ENCODE results near the gene FHAD1. TPM values are rescaled to one million over a fixed set of nuclear protein-coding genes. Genes with fewer than 3 reads are reported as not detected.

Gene FHAD1
- total and polyA plus RNA-seq, 10 of the 15 experiments (the other 5 are each of a cell fraction or from before 2014, with no cell fraction given), result 0.09 to 1.0 (median 0.32) TPM; not detected in 2

GRCh38 chr1:15411593-15412137 is 164.6 kb downstream of the FHAD1 start (continued):
- TF ChIP-seq, protein P1, sequence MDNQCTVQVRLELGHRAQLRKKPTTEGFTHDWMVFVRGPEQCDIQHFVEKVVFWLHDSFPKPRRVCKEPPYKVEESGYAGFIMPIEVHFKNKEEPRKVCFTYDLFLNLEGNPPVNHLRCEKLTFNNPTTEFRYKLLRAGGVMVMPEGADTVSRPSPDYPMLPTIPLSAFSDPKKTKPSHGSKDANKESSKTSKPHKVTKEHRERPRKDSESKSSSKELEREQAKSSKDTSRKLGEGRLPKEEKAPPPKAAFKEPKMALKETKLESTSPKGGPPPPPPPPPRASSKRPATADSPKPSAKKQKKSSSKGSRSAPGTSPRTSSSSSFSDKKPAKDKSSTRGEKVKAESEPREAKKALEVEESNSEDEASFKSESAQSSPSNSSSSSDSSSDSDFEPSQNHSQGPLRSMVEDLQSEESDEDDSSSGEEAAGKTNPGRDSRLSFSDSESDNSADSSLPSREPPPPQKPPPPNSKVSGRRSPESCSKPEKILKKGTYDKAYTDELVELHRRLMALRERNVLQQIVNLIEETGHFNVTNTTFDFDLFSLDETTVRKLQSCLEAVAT (IDR thresholded peaks at IDR 0.05), result no peak
- TF ChIP-seq FOS (IDR thresholded peaks at IDR 0.05; ENCODE audit: borderline replicate concordance, extremely low read depth, insufficient read length), result no peak
- TF ChIP-seq NRF1 (conservative IDR thresholded peaks at IDR 0.05; ENCODE audit: low read depth, low read length), result no peak
- TF ChIP-seq TCF3 (IDR thresholded peaks at IDR 0.05; ENCODE audit: borderline replicate concordance, insufficient read depth, low read depth, low read length), result peak; percentile 90
- no peak for TF ChIP-seq ZBED1 (IDR thresholded peaks at IDR 0.05; ENCODE audit: borderline replicate concordance)
- no peak for TF ChIP-seq NFYB (IDR thresholded peaks at IDR 0.05; ENCODE audit: insufficient read depth, low read depth, low read length)
- TF ChIP-seq, protein P2, sequence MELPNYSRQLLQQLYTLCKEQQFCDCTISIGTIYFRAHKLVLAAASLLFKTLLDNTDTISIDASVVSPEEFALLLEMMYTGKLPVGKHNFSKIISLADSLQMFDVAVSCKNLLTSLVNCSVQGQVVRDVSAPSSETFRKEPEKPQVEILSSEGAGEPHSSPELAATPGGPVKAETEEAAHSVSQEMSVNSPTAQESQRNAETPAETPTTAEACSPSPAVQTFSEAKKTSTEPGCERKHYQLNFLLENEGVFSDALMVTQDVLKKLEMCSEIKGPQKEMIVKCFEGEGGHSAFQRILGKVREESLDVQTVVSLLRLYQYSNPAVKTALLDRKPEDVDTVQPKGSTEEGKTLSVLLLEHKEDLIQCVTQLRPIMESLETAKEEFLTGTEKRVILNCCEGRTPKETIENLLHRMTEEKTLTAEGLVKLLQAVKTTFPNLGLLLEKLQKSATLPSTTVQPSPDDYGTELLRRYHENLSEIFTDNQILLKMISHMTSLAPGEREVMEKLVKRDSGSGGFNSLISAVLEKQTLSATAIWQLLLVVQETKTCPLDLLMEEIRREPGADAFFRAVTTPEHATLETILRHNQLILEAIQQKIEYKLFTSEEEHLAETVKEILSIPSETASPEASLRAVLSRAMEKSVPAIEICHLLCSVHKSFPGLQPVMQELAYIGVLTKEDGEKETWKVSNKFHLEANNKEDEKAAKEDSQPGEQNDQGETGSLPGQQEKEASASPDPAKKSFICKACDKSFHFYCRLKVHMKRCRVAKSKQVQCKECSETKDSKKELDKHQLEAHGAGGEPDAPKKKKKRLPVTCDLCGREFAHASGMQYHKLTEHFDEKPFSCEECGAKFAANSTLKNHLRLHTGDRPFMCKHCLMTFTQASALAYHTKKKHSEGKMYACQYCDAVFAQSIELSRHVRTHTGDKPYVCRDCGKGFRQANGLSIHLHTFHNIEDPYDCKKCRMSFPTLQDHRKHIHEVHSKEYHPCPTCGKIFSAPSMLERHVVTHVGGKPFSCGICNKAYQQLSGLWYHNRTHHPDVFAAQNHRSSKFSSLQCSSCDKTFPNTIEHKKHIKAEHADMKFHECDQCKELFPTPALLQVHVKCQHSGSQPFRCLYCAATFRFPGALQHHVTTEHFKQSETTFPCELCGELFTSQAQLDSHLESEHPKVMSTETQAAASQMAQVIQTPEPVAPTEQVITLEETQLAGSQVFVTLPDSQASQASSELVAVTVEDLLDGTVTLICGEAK (IDR thresholded peaks at IDR 0.05; ENCODE audit: borderline replicate concordance), result no peak
- TF ChIP-seq POLR2AphosphoS2 (IDR thresholded peaks at IDR 0.05; ENCODE audit: low read depth, low read length), result no peak
- TF ChIP-seq RB1 (IDR thresholded peaks at IDR 0.05; ENCODE audit: borderline replicate concordance), result no peak
- TF ChIP-seq CTCF (IDR thresholded peaks at IDR 0.05 in 2 of 3, conservative IDR thresholded peaks at IDR 0.05 in 1 of 3; ENCODE audit: control insufficient read depth in 2 of 3, extremely low read depth in 1 of 3, insufficient read depth in 1 of 3, low read depth in 3 of 3, low read length in 3 of 3), result no peak
- TF ChIP-seq NKRF (conservative IDR thresholded peaks at IDR 0.05), result peak; percentile 60; the same call in 1 of the 2 replicates
- no peak for TF ChIP-seq CEBPB (IDR thresholded peaks at IDR 0.05; ENCODE audit: borderline replicate concordance in 1 of 2, low read depth in 2 of 2, low read length in 2 of 2)
- no peak for TF ChIP-seq ASH2L (IDR thresholded peaks at IDR 0.05; ENCODE audit: borderline replicate concordance, low read depth)
- no peak for TF ChIP-seq SP1 (IDR thresholded peaks at IDR 0.05; ENCODE audit: low read depth, low read length)
- TF ChIP-seq ZNF274 (IDR thresholded peaks at IDR 0.05; ENCODE audit: insufficient read depth, insufficient read length), result no peak
- TF ChIP-seq E4F1 (IDR thresholded peaks at IDR 0.05; ENCODE audit: borderline replicate concordance, partially characterized antibody), result no peak
